Measurements from ENCODE around the gene ADGRV1. TPM values are rescaled to one million over a fixed set of nuclear protein-coding genes. Genes with fewer than 3 reads are reported as not detected.
A peak's percentile ranks its signal among the peaks of the same experiment; 100 is the strongest.

ADGRV1 gene
- total RNA-seq, 4 donors from 2014 or later, result 0.28 to 6.5 (median 3.7) TPM

GRCh38 chr5:91177639-91178038 is 619.0 kb downstream of the ADGRV1 start:
- H3K27me3 ChIP-seq, result no peaks in the 10 kb centered on the region

DNA sequence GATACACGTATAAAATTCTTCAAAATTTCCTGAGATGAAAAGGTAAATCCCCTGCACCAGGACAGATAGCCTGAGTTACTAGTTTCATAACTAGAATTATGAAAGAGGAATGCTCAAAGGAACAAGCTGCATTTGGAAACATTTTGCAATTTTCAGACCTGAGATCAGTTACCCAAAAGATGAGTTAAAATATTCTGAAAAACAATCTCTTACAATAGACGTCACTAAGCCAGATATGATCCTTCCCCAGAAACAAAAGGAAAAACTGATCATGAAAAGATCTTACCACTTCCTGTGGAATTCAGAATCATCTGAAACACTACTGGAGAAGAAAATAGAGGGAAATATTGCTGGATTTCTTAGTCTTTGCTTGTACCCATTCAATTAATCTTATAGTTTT is 619.9 kb downstream of the ADGRV1 start:
- peak overlapping the region in 1 of 4 donors; percentile 43 for H3K27ac ChIP-seq
- no peaks in the 10 kb centered on the region for H3K9me3 ChIP-seq
- no peak overlapping the region for H3K4me3 ChIP-seq
- no peaks in the 10 kb centered on the region for H3K27me3 ChIP-seq
- H3K4me1 ChIP-seq, result peaks cover 0 to under 1% (median 0%) of the 10 kb centered on the region in 4 donors
- TF ChIP-seq CTCF (IDR thresholded peaks at IDR 0.05) (no peak), POLR2A (IDR thresholded peaks at IDR 0.05) (no peak)
- no peaks in the 10 kb centered on the region for H3K36me3 ChIP-seq
- no peak for DNase-seq

More at GRCh38 chr5:91177639-91178038, 619.0 kb downstream of the ADGRV1 start:
- Histone ChIP-seq H3K36me3 (no peaks in the 10 kb centered on the region), H3K4me3 (no peak overlapping the region), H3K27ac (no peak overlapping the region), H3K4me1 (no peaks in the 10 kb centered on the region), H3K9me3 (no peaks in the 10 kb centered on the region)
- TF ChIP-seq CTCF (IDR thresholded peaks at IDR 0.05), result no peak
- no peak for TF ChIP-seq POLR2A (IDR thresholded peaks at IDR 0.05)
- DNase-seq, result no peak

GRCh38 chr5:91179018-91179417 is 620.4 kb downstream of the ADGRV1 start:
- no peak overlapping the region for H3K4me3 ChIP-seq
- H3K4me1 ChIP-seq, result peaks cover 0 to 6% (median 0%) of the 10 kb centered on the region in 4 donors
- no peaks in the 10 kb centered on the region for H3K36me3 ChIP-seq
- no peaks in the 10 kb centered on the region for H3K27me3 ChIP-seq
- no peaks in the 10 kb centered on the region for H3K9me3 ChIP-seq
- peak overlapping the region in 3 of 4 donors; percentile 12 to 43 (median 21) for H3K27ac ChIP-seq
- no peak for DNase-seq
- TF ChIP-seq CTCF (IDR thresholded peaks at IDR 0.05) (no peak), POLR2A (IDR thresholded peaks at IDR 0.05) (no peak)

DNA sequence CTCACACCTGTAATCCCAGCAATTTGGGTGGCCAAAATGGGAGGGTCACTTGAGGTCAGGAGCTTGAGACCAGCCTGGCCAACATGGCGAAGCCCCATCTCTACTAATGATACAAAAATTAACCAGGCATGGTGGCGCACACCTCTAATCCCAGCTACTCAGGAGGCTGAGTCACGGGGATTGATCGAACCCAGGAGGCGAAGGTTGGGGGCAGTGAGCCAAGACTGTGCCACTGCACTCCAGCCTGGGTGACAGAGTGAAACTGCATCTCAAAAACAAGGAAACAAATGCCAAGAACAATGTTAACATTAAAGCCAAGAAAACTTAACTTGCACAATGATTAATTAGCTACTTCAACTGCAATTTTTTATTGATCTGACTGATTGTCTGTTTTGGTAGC is 621.9 kb downstream of the ADGRV1 start:
- H3K4me1 ChIP-seq, result peaks cover 0 to 7% (median 0%) of the 10 kb centered on the region in 4 donors
- H3K27ac ChIP-seq, result no peak overlapping the region
- no peaks in the 10 kb centered on the region for H3K27me3 ChIP-seq
- no peak overlapping the region for H3K4me3 ChIP-seq
- TF ChIP-seq CTCF (IDR thresholded peaks at IDR 0.05), result no peak
- TF ChIP-seq POLR2A (IDR thresholded peaks at IDR 0.05), result no peak
- H3K36me3 ChIP-seq, result no peaks in the 10 kb centered on the region
- H3K9me3 ChIP-seq, result no peaks in the 10 kb centered on the region
- no peak for DNase-seq

DNA sequence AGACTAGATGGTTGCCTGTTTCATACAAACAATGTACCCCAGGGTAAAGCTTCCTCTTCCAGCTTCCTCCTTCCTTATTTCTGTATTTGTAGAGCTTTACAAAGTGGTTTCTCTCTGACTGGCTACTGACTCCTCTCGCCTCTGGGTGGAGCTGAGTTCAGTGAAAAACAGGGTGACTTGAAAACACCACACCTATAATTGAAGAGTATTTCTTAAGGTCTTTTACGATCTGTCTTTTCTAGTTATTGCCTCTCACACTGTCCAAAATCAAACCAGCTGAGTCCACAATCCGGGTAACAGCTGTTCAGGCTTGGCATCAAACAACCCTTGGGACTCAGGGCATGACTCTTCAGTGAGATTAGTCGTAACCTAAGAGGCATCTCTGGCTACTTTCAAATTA is 624.2 kb downstream of the ADGRV1 start:
- peaks cover 0 to 7% (median 0%) of the 10 kb centered on the region in 4 donors for H3K4me1 ChIP-seq
- no peaks in the 10 kb centered on the region for H3K36me3 ChIP-seq
- H3K27me3 ChIP-seq, result no peaks in the 10 kb centered on the region
- H3K27ac ChIP-seq, result peak overlapping the region in 2 of 4 donors; percentile 15 to 36
- DNase-seq, result peak in 1 of 3 donors; percentile 57
- H3K4me3 ChIP-seq, result no peak overlapping the region
- TF ChIP-seq CTCF (IDR thresholded peaks at IDR 0.05) (peak in 3 of 6 experiments; percentile 15 to 29 (median 24)), POLR2A (IDR thresholded peaks at IDR 0.05) (no peak)
- H3K9me3 ChIP-seq, result no peaks in the 10 kb centered on the region

DNA sequence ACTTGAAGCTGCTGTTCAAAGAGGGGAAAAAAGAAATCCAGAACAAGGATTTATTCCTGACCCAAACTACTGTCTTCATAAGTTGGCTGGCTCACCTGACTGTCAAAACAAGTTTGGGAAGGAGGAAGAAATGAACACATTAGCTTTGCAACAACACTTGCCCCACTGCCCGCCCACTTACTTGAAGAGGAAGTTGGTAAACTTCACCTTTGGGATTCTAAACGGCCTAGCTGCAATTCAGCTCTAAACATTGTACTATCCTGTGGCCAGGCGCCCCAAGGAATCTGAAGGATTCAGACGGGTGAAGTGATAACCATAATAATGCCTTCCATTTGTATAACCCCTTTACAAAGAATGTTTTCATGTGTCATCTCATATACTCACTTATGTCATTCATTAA is 625.1 kb downstream of the ADGRV1 start:
- TF ChIP-seq CTCF (IDR thresholded peaks at IDR 0.05) (no peak), POLR2A (IDR thresholded peaks at IDR 0.05) (no peak)
- Histone ChIP-seq H3K4me3 (no peak overlapping the region), H3K9me3 (no peaks in the 10 kb centered on the region), H3K27ac (no peak overlapping the region), H3K36me3 (no peaks in the 10 kb centered on the region), H3K27me3 (no peaks in the 10 kb centered on the region), H3K4me1 (peaks cover 0 to 7% (median 0%) of the 10 kb centered on the region in 4 donors)
- DNase-seq, result no peak

Data from Peyer's patch (tissue), 4 donors.